Measurements from ENCODE around the gene TMEM151B.

DNA sequence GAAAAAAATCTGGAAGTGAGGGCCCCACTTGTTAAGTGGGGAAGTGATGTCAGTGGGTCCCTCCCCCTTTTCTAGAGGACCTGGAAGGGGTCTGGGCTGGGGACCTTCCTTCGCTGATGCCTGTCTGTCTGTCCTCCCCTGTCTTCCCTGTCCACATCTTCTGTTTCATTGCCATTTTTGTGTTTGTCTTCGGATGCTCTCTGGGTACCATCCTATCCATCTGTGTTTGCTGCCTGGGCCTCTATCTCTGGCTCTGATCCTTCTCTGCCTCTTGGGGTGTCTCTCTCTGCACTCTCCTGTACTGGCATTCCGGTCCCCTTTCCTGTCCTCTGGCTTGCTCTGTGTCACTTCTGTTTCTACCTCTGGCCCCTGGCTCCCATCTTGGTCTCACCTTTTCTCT is 2.3 kb downstream of the TMEM151B start:
- TF ChIP-seq ZNF274 (IDR thresholded peaks at IDR 0.05; ENCODE audit: low read depth, low read length) (no peak), SUZ12 (IDR thresholded peaks at IDR 0.05; ENCODE audit: extremely low read depth, insufficient read depth, insufficient read length) (no peak)
